ENCODE measurements around the gene GTF2I. TPM values are rescaled to one million over a fixed set of nuclear protein-coding genes. Genes with fewer than 3 reads are reported as not detected.
A peak's percentile ranks its signal among the peaks of the same experiment; 100 is the strongest.

Gene GTF2I
- total RNA-seq, 1 donor from 2014 or later, result 168 TPM

DNA sequence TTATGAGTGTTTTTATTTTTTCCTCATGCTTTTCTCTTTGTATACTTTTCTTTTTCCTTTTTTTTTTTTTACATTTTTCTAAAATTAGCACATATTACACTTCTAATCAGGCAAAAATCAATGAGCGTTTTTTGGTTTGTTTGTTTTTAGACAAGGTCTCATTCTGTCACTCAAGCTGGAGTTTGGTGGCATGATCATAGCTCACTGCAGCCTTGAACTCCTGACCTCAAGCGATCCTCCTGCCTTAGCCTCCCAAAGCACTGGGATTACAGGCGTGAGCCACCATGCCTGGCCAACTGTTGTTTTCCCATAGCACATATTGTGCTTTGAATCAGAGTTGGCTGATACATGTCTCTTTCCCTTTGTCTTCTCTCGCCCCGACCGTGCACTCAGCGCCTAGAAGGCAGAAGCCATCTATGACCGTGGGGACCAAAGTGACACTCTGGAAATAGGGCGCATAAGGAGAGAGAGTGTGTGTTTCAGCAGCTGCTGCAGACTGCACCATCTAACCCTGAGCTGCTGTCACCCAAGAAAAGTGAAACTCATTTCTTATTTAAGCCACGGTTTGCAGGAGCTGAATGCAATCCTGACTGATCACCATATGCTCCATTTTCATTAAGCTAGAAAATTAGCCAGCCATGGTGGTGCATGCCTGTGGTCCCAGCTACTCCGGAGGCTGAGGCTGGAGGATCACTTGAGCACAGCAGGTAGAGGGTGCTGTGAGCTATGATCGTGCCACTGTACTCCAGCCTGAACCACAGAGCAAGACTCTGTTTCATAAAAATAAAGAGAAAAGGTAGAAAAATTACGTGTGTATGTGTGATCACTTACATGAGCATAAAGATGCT lies 41.4 kb upstream of the GTF2I start:
- TF ChIP-seq, protein P1, sequence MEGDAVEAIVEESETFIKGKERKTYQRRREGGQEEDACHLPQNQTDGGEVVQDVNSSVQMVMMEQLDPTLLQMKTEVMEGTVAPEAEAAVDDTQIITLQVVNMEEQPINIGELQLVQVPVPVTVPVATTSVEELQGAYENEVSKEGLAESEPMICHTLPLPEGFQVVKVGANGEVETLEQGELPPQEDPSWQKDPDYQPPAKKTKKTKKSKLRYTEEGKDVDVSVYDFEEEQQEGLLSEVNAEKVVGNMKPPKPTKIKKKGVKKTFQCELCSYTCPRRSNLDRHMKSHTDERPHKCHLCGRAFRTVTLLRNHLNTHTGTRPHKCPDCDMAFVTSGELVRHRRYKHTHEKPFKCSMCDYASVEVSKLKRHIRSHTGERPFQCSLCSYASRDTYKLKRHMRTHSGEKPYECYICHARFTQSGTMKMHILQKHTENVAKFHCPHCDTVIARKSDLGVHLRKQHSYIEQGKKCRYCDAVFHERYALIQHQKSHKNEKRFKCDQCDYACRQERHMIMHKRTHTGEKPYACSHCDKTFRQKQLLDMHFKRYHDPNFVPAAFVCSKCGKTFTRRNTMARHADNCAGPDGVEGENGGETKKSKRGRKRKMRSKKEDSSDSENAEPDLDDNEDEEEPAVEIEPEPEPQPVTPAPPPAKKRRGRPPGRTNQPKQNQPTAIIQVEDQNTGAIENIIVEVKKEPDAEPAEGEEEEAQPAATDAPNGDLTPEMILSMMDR (IDR thresholded peaks at IDR 0.05; ENCODE audit: insufficient read depth, low read depth, low read length), result no peak
- no peak for TF ChIP-seq EZH2 (IDR thresholded peaks at IDR 0.05; ENCODE audit: insufficient read depth, low read length)
- Mint-ChIP-seq H3K27me3 (ENCODE audit: low read depth, unreplicated experiment) (no peaks in the 10 kb centered on the region), H3K36me3 (ENCODE audit: low read depth, unreplicated experiment) (no peaks in the 10 kb centered on the region), H3K9me3 (ENCODE audit: unreplicated experiment) (peaks cover 2% of the 10 kb centered on the region), H3K4me1 (ENCODE audit: low read depth, unreplicated experiment) (peaks cover 15% of the 10 kb centered on the region), H3K27ac (ENCODE audit: unreplicated experiment) (no peak overlapping the region), H3K4me3 (ENCODE audit: unreplicated experiment) (no peak overlapping the region)
- no peak for FAIRE-seq
- no peak overlapping the region for H3K4me2 ChIP-seq (ENCODE audit: low read length)
- peaks cover 5% of the 10 kb centered on the region for H3K4me1 ChIP-seq (ENCODE audit: insufficient read depth, low read length)
- no peaks in the 10 kb centered on the region for H3K79me2 ChIP-seq (ENCODE audit: insufficient read depth, low read length)
- H3K36me3 ChIP-seq (ENCODE audit: insufficient read depth, low read length), result no peaks in the 10 kb centered on the region
- no peak overlapping the region for H3K9ac ChIP-seq (ENCODE audit: low read length)
- H3K4me3 ChIP-seq (ENCODE audit: insufficient read depth, low read depth, low read length), result no peak overlapping the region
- H4K20me1 ChIP-seq (ENCODE audit: insufficient read depth, low read length), result no peaks in the 10 kb centered on the region
- H2AFZ ChIP-seq (ENCODE audit: low read depth, low read length), result no peak overlapping the region
- no peaks in the 10 kb centered on the region for H3K9me3 ChIP-seq (ENCODE audit: insufficient read depth, low read depth, low read length)
- no peak overlapping the region for H3K27ac ChIP-seq (ENCODE audit: low read depth, low read length)
- no peak for DNase-seq (ENCODE audit: low read depth)
- H3K27me3 ChIP-seq (ENCODE audit: insufficient read depth, low read length), result no peaks in the 10 kb centered on the region

DNA sequence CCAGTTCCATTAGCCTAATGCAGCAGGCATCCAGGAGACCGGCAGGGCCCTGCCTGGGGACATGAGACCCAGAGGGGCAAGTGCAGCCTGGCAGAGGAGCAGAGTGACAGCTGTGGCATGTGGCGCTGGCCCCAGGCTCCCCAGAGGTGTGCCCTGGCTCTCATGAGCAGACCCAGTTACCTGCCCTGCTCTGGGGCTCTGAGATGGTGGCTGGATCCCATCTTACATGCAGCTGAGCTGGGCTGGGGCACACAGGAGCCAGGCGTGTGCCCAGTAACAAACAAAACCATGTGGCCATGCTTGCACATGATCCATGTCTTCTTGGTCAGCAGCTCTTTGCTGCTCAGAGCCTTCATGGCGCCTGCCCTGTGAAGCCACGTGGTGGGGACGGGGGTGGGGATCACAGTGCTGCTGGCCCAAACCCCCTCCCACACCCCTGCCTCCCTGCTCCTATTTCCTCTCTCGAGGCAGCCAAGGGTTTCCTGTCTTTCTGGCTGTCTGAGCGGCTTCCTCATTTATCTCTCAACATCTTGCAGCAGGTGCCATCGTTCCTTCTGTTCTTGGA lies 40.3 kb upstream of the GTF2I start:
- peak overlapping the region; percentile 10 for H2AFZ ChIP-seq (ENCODE audit: low read depth, low read length)

More for the DNA sequence above, 40.3 kb upstream of the GTF2I start:
- Mint-ChIP-seq H3K36me3 (ENCODE audit: low read depth, unreplicated experiment) (no peaks in the 10 kb centered on the region), H3K27ac (ENCODE audit: unreplicated experiment) (no peak overlapping the region), H3K4me3 (ENCODE audit: unreplicated experiment) (no peak overlapping the region), H3K27me3 (ENCODE audit: low read depth, unreplicated experiment) (no peaks in the 10 kb centered on the region), H3K4me1 (ENCODE audit: low read depth, unreplicated experiment) (peaks cover 13% of the 10 kb centered on the region), H3K9me3 (ENCODE audit: unreplicated experiment) (peaks cover 2% of the 10 kb centered on the region)
- TF ChIP-seq EZH2 (IDR thresholded peaks at IDR 0.05; ENCODE audit: insufficient read depth, low read length), result no peak
- TF ChIP-seq, protein P1 (IDR thresholded peaks at IDR 0.05; ENCODE audit: insufficient read depth, low read depth, low read length), result no peak
- DNase-seq (ENCODE audit: low read depth), result no peak
- H3K9ac ChIP-seq (ENCODE audit: low read length), result no peak overlapping the region
- no peak overlapping the region for H3K4me3 ChIP-seq (ENCODE audit: insufficient read depth, low read depth, low read length)
- no peaks in the 10 kb centered on the region for H4K20me1 ChIP-seq (ENCODE audit: insufficient read depth, low read length)
- no peak overlapping the region for H3K27ac ChIP-seq (ENCODE audit: low read depth, low read length)
- FAIRE-seq, result no peak
- no peaks in the 10 kb centered on the region for H3K79me2 ChIP-seq (ENCODE audit: insufficient read depth, low read length)
- H3K36me3 ChIP-seq (ENCODE audit: insufficient read depth, low read length), result no peaks in the 10 kb centered on the region
- no peaks in the 10 kb centered on the region for H3K9me3 ChIP-seq (ENCODE audit: insufficient read depth, low read depth, low read length)
- H3K27me3 ChIP-seq (ENCODE audit: insufficient read depth, low read length), result no peaks in the 10 kb centered on the region
- H3K4me2 ChIP-seq (ENCODE audit: low read length), result no peak overlapping the region
- peaks cover 4% of the 10 kb centered on the region for H3K4me1 ChIP-seq (ENCODE audit: insufficient read depth, low read length)
